ENCODE results near the gene CFAP57.

CFAP57 gene

GRCh38 chr1:43256675-43257570 is 84.8 kb downstream of the CFAP57 start:
- no peak for DNase-seq

DNA sequence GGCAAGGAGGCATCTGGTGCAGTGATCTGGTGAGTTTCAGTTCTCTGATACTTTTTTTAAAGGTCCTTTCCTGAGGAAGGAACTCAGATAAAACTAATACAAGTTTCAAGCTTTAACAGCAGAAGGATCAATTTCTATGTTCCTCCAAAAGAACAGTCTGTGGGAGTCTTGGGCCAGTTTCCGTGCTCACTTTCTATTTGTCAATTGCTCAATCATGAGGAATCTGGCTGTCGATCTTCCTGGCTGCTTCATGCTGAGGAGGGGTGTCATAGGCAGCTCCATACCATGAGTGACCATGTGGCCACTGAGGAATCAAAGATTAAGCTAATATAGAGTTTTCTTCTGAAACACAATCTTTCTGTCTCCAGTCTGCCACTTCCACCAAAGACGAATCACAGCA is 86.2 kb downstream of the CFAP57 start:
- no peak for DNase-seq

GRCh38 chr1:43265431-43265830 is 93.3 kb downstream of the CFAP57 start:
- no peak for DNase-seq

DNA sequence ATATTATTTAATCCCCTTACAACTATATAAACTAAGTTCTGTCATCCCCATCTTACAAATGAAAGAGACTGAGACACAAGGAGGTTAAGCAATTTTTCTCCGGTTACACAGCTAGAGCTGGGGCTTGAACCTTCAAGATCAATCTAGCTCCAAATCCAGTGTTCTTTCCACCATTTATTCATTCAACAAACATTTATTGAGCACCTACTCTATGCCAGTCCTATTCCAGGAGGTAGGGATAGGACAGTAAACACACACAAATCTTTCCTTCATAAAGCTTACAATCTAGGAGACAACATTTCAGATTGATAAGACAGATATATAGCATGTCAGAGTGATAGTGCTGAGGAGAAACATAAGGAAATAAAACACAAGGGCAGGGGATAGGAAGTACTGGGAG is 94.8 kb downstream of the CFAP57 start:
- DNase-seq = no peak

DNA sequence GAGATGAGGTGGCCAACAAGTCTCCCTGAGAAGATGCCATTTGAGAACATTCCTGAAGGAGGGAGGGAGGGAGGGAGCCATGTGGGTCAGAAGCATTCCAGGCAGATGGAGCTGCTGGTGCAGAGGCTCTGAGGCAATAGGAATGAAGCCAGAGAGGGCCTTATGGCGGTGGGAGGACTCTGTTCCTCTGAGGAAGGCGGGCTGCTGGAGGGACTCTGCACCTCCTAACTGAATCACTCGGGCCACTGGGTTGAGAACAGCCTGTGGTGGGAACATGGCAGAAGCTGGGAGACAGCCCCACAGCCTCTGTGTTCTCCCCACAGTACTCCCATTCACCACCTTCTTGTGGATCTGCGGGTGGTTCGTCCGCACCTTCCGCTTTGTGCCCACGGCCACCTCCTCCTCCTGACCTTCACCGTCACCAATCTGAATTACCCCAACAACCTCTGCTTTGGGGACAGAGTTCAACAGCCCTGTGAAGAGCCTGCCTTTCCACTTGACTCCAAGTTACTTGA is 95.2 kb downstream of the CFAP57 start:
- no peak for DNase-seq

- no peak for DNase-seq
These were observed 95.8 kb downstream of the CFAP57 start for GRCh38 chr1:43267818-43268425.

GRCh38 chr1:43269627-43270375 is 97.7 kb downstream of the CFAP57 start, which contains the start of gene TMEM125:
Gene TMEM125 (plus strand): TSS chr1:43269983. CDS start chr1:43272723, 2,740 bp downstream.
- DNase-seq = no peak

- peak; percentile 10 for DNase-seq
These were observed 98.4 kb downstream of the CFAP57 start for GRCh38 chr1:43270421-43271095.

GRCh38 chr1:43271186-43272118 is 99.3 kb downstream of the CFAP57 start:
- DNase-seq = no peak

- no peak for DNase-seq
These were observed 100.0 kb downstream of the CFAP57 start for GRCh38 chr1:43272161-43272560.

DNA sequence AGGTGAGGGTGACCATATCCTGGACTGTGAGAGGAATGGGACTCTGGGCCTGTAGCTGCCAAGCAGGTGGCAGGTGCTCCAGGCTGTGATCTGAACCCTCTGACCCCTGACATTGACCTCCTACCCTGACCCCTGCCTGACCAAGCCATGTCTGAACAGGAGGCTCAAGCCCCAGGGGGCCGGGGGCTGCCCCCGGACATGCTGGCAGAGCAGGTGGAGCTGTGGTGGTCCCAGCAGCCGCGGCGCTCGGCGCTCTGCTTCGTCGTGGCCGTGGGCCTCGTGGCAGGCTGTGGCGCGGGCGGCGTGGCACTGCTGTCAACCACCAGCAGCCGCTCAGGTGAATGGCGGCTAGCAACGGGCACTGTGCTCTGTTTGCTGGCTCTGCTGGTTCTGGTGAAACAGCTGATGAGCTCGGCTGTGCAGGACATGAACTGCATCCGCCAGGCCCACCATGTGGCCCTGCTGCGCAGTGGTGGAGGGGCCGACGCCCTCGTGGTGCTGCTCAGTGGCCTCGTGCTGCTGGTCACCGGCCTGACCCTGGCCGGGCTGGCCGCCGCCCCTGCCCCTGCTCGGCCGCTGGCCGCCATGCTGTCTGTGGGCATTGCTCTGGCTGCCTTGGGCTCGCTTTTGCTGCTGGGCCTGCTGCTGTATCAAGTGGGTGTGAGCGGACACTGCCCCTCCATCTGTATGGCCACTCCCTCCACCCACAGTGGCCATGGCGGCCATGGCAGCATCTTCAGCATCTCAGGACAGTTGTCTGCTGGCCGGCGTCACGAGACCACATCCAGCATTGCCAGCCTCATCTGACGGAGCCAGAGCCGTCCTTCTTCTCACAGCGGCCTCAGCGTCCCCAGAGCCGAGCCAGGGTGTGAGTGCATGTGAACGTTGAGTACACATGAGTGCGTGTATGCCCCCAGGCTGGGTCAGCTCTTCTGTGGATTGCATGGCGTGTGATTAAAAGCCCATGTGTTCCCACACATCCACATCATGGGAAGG is 100.7 kb downstream of the CFAP57 start:
- DNase-seq = no peak

DNA sequence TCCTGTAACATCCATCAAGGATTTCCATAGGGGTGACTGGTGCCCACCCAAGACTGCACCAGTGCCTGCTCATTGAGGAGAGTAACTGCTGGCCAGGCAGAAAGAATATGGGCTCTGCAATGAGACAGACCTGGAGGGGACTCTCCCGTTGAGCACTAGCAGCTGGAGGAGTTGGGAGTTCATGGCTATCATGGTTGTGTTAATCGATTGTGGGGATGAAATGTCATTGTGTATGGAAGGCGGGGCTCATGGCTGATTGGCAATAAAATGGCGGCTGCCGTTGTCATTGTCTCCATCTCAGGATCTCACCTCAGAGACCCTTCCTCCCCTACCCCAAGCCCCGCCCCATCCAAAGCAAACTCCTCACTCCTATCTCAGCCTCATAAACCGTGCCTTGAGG is 101.6 kb downstream of the CFAP57 start:
- no peak for DNase-seq

GRCh38 chr1:43274125-43274803 is 102.1 kb downstream of the CFAP57 start:
- peak; percentile 7 for DNase-seq

DNA sequence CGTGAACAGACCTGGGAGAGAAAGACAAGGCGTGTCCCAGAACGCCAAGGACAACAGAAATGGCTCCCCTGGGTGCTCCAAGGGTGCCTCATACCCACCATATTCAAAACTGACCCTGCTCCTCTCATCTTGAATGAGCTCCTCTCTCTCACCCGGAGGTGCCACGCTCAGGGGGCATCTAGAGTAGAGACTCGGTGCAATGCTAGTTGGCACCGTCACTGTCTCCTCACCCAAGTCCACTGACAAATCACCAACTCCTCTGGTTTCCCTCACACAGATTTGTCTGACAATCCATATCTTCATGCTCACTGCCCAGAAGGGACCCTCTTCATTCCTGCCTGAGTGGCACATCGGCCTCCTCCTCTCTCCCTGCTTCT is 102.7 kb downstream of the CFAP57 start:
- no peak for DNase-seq

- no peak for DNase-seq
These were observed 103.9 kb downstream of the CFAP57 start for GRCh38 chr1:43275826-43276620.

- DNase-seq = no peak
These were observed 104.5 kb downstream of the CFAP57 start for GRCh38 chr1:43276673-43277072.

- no peak for DNase-seq
These were observed 105.2 kb downstream of the CFAP57 start for GRCh38 chr1:43277116-43277876.

DNA sequence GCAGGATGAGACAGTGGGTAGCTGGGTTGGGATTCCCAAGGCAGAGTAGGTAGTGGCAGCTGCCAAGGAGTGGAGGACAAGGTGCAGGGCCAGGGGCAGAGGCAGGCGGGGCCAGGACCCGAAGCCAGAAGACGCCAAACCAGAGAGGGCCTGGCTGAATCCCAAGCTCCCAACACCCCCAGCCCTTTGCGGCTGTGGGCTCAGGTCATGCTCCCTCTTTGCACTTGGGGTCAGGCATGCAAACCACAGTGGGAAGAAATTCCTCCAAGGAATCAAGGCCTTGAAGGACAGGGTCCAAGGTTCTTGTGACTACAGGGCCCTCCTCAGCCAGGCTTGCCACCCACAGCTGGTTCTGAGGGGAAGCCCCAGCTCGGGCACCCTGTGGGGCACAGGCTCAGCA is 107.0 kb downstream of the CFAP57 start:
- no peak for DNase-seq

All from stimulated activated CD4-positive, alpha-beta T cell treated with anti-CD3 and anti-CD28 coated beads, Interleukin-12 subunit alpha, Interleukin-12 subunit beta, amount 100 ng/mL, for 4 hours (primary cell).